Stimulated activated CD4-positive, alpha-beta T cell treated with anti-CD3 and anti-CD28 coated beads, Interleukin-1b, Interleukin-23, amount 100 ng/mL, for 1 hour (primary cell): Measurements from ENCODE around the gene HPF1.
"Not testable (repeated sequence)": the region's sequence is repeated elsewhere in the genome, so short reads cannot be mapped to it uniquely, and the experiment has no call there.

Experiments used
- DNase-seq, 2 donors: peaks; one replicate each; pipeline ENCODE4 v3.0.0-alpha.2; 2020; ENCODE audit warnings: low read depth in 2 of 2

HPF1 gene

DNA sequence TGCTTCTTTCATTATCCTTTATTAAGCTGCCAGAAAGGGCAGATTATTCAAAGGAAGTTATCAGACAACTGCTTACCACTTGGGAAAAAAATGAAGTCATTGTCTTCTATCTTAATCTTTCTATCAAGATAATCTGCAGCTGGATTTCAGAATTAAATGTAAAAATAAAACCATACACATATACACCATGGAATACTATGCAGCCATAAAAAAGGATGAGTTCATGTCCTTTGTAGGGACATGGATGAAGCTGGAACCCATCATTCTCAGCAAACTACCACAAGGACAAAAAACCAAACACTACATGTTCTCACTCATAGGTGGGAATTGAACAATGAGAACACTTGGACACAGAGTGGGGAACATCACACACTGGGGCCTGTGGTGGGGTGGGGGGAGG lies 19.1 kb downstream of the HPF1 start:
- not testable (repeated sequence) for DNase-seq

DNA sequence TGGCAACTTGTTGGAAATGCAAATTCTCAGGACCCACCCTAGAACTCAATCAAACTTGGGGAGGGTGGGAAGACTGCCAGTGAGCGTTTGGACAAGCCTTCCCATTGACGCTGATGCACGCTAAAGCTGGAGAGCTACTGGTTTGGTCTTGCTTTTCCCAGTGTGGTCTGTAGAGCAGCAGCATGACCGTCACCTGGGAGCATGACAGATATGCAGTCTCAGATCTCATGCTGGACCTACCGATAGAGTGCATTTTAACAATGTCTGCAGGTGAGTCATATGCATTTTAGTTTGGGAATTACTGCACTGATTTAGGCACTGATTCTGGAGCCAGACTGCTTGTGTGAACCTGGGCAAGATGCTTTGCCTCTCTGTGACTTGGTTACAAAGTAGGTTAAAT lies 27.2 kb downstream of the HPF1 start:
- DNase-seq: no peak

DNA sequence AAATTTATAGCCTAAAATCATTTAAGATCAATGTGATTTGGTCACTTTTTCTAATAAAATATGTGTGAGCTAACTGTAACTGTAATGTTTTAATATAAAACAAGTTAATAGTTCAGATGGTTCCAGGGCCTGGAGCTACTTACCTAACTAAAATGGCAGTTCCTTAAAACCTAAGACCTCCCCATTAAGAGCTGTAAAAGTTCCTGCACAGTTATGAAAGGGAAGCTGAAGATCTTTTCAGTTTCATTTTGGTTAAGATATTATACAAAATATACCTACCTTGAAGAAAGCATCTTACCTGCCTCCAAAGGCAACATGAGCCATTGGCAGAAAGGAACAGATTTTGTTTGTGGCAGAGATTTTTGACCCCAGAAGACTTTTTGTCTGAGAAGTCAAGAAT lies 30.1 kb downstream of the HPF1 start:
- DNase-seq: no peak

DNA sequence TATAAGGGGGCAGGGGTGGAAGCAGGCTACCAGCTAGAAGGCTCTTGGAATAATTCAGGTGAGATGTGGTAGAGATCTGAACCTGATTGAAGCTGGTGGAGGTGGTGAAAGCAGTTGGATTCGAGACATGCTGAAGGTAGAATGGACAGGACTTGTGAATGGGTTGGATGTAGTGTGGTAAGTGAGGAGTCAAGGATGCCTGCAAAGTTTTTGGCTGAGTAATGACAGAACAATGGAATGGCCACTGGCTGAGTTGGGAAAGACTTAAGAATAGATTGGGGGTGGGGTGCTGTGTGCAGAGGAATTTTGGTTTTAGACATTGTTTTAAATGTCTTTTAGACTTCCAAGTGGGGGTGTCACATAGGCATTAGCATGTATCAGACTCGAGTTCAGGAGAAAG lies 33.5 kb downstream of the HPF1 start:
- no peak for DNase-seq

DNA sequence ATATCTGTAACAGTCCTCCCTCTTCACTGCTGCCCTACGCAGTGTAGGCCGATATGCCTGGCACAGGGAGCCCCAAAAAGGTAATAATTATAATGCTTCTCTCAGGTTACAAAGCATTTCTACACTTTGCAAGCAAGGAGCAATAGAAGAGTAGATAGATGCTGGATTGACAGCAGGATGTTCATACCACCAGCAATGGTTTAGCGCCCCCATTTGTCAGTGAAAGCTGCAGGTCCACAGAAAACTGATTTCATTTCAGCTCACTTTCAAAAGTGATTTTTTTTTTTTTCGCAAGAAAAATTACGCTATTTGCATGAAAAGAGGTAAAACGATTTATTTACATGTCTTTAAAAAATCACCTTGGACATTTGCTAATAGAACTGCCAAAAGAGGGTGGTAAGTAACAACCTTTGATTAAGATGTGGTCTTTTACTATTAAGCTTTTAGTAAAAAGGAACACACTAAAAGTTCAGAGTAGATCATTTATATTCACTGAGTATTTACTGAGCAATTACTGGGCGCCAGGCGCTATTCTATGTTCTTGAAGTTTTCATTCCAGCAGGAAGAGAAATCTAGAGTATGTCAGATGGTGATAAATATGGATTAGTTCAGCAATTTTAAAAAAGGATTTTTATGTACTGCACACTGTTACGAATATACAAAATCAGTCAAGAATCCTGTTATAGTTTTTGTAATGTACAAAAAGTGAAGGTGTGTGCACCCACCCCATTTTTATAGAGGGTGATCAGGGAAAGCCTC lies 34.4 kb downstream of the HPF1 start:
- DNase-seq: no peak

DNA sequence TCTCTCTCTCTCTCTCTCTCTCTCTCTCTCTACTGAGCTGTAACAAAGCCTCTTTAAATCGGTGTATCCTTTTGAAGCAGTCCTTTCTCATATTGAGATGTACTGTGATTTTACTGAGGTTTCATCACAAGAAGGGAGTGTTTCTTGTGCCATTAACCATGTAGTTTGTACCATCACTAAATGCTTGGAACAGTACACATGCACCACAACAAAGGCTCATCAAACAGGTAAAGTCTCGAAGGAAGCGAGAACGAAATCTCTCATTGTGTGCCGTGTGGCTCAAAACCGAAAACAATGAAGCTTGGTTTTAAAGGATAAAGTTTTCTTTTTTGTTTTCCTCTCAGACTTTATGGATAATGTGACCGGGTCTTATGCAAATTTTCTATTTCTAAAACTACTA lies 37.2 kb downstream of the HPF1 start:
- DNase-seq: no peak

DNA sequence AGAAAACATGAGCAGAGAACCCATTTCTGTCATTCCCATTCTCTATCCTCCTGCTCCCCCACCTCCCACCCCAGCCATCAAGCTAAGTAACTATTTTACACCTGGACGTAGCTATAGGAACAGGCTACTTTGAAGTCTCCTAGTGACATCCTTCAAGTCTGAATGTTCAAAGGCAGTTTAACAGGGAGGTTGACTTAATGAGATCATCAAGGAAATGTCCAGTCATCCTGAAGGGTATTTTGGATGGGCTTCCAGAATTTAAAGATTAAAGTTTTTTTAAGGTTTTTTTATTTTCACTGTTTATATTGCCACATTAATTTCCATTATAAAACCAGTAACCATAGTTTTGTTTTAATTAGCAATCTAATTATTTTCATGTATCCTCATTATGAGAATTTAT lies 41.1 kb downstream of the HPF1 start:
- no peak for DNase-seq

DNA sequence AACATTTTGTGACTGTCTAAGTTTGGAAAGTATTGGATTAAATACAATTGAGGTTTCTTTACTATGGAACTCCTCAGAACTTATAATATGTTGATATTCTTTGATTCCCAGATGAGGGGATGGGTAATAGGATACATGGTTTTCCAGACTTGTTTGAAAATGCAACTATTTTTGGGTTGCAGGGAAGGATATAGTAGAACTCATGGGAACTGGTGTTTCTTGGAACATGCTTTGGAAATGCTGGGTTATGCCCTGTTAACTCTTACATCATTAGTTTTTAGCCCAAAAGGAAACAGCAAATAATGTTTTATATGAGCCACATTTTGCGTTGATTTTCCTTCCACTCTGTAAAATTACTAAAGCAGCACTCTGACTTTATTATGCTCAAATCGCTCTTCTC lies 41.9 kb downstream of the HPF1 start:
- DNase-seq: no peak

DNA sequence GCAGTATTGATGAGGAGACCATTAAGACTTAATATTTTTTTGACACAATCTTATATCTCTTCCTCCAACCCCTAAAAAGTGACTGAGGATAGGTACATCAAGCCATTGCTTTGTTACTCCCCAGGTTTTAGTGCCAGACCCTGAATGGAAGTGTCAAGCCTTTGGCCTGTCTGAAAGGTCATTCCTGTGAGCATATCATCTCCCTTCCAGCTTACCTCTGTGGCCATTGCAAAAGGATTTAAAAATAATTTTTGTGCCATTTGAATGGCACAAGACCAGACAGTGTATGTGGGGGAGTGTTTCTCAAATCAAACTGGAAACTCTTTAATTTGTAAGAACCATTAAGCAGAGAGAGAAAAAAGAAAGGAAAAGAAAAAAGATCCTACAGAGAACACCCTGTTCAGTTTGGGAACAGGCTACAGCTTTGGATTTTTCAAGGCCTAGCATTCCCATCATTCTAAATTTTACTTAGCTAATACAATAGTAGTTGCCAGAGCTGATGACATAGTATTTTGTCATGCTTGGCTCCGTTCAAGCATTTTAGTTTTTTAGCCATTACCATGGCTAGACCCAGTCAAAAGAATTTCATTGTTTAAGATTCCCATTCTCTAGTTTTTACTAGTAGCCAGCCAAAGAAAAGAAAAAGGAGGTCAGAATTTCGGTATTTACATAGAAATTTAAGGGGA lies 49.6 kb downstream of the HPF1 start:
- no peak for DNase-seq

DNA sequence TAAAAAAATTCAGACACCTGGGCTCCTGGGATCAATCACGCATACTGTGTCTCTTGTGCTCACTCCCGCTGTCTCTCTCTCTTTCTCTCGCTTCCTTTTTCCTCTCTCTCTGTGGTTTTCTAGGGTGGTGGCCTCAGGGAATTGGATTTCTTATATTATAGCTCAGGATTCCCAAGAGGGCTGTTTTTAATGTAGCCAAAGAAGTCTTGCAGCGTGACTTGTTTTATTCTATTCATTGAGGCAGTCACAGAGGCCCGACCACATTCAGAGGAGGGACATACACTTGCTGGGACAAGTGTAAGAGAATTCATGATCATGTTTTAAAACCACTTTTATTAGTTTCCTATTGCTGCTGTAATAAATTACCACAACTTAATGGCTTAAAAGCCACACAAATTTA lies 59.4 kb downstream of the HPF1 start:
- DNase-seq: no peak

DNA sequence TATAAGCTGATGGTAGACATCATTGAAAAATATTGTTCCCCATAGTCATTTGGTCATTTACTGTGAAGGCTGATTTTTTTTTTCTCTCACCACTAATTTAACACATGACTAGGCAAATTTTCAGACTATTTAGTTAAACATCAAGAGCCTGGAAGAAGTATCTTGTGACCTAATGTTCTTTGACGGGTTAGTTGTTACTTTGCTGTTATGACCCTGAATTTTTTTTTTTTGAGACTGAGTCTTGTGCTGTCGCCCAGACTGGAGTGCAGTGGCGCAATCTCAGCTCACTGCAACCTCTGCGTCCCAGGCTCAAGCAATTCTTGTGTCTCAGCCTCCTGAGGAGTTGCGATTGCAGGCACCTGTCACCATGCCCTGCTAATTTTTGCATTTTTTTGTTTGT lies 67.0 kb downstream of the HPF1 start:
- no peak for DNase-seq

DNA sequence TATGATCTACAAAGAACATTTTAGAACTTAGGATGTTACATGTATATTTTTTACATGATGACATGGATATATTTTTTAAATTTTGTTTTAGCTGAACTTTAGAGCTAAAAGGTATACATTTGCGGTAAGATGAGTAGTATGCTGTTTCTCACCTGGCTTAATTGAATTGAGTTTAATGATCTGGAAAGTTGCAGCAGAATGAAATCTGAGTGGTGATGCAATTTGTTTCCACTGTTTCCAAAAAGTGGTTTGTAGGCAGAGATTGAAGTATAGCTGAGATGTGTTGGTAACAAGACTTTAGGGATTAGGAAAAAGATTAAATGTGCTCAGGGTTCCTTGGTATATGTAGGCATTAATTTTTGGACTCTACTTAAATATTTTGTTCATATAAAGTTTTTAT lies 68.1 kb downstream of the HPF1 start:
- no peak for DNase-seq

DNA sequence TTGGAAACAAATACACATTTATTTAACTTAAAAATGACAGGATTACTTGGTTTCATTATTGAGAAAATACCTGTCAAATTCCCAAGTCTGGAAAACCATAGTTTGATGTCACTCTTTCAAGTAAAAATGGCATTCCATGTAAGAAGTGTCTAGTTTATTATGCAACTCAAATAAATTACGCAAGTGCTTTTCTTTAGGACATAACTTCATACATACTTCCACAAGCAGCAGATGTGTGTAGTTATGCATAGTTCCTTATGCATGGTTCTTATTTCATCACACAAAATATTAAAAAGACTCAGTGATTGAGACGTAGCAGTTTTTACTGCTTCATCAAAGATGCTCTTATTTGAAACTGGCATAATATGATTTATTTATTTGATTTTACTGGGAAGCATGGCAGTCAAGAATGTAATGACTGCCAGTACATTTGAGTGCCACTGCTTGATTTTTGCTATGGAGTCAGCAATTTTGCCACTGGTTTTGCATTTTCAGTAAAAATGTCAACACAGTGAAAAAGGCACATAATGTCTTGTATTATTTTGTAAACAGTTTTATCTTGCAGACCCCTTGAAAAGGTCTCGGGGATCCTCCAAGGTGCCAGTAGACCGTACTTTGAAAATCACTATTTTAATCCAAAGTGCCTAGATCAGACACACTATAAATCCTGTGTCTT lies 75.2 kb downstream of the HPF1 start:
- no peak for DNase-seq
